Measurements from ENCODE around the gene KIRREL3.

KIRREL3 gene

DNA sequence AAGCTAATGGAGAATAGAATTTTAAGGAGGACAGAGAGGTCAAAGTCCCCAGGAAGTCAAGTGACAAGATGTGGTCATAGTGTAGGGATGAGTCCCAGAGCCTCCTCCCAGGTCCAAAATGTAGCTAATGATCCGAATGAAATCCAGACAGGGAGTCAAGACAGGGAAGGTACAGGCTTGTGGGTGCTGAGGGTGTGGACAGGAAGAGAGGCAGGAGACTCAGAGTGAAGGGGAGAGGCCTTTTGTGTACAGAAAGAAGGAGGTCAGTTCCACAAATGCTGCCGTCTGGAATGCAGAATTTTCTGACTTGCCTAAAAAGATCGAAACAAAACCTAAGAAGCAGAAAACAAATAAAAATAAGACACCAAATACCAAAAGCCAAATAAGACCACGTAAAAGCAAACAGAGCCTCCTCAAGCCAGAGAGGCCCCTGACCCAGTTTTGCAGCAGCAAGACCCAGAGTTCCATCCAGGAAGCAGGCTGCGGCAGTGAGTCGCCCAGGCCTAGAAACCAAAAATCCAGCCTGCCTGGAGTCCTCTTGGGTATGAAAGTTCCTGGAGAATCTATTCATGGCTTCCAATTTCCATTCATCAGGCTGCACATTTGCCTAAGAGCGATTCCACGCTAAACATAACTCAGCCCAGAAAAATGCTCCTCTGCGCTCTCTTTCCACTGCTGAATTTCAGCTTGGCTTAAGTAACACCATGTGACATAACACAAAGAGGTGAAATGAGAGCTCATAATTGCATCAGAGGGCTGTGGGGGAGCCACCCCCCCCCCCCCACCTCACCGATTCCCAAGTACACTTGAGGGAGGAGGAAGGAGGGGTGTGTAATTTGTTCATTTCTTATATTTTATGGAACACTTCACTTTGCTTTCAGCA is 71.2 kb downstream of the KIRREL3 start:
- TF ChIP-seq CTCF (IDR thresholded peaks at IDR 0.05; ENCODE audit: low read depth, low read length, missing control alignments) = no peak
- no peak overlapping the region for H3K4me3 ChIP-seq (ENCODE audit: low read depth, low read length)
- no peak for DNase-seq (ENCODE audit: low read depth)

GRCh38 chr11:126927623-126928022 is 72.9 kb downstream of the KIRREL3 start:
- no peak overlapping the region for H3K4me3 ChIP-seq (ENCODE audit: low read depth, low read length)
- DNase-seq (ENCODE audit: low read depth) = no peak

DNA sequence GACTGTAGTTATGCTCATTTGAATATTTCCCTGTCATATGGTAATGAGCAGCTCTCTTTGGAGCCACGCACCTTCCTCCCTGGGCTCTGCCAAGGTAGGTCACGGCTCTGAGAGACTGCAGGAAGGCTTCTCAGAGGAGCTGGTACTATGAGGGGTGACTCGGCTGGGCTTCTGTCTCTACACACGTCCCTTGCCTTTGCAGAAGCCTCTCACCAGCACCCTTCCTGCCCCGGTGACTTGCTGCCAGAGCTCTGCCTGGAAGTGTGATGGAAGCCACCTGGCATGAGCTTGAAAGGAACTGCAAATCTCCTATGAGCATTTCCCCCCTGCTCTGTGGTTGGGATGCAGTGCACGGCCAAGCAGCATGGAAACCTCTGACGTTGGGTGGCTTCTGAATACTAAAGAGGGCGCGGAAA is 74.2 kb downstream of the KIRREL3 start:
- no peak for DNase-seq (ENCODE audit: low read depth)
- H3K4me3 ChIP-seq (ENCODE audit: low read depth, low read length) = no peak overlapping the region
- no peak for TF ChIP-seq CTCF (IDR thresholded peaks at IDR 0.05; ENCODE audit: low read depth, low read length, missing control alignments)

More at GRCh38 chr11:126927623-126928022, 72.9 kb downstream of the KIRREL3 start:
- TF ChIP-seq CTCF (IDR thresholded peaks at IDR 0.05; ENCODE audit: low read depth, low read length, missing control alignments) = no peak

GRCh38 chr11:126925321-126926093 is 75.1 kb downstream of the KIRREL3 start:
- no peak overlapping the region for H3K4me3 ChIP-seq (ENCODE audit: low read depth, low read length)
- TF ChIP-seq CTCF (IDR thresholded peaks at IDR 0.05; ENCODE audit: low read depth, low read length, missing control alignments) = no peak
- no peak for DNase-seq (ENCODE audit: low read depth)

GRCh38 chr11:126924376-126925040 is 76.1 kb downstream of the KIRREL3 start:
- no peak for TF ChIP-seq CTCF (IDR thresholded peaks at IDR 0.05; ENCODE audit: low read depth, low read length, missing control alignments)
- no peak for DNase-seq (ENCODE audit: low read depth)
- H3K4me3 ChIP-seq (ENCODE audit: low read depth, low read length) = no peak overlapping the region

- no peak for TF ChIP-seq CTCF (IDR thresholded peaks at IDR 0.05; ENCODE audit: low read depth, low read length, missing control alignments)
- no peak overlapping the region for H3K4me3 ChIP-seq (ENCODE audit: low read depth, low read length)
- DNase-seq (ENCODE audit: low read depth) = no peak
Measured at GRCh38 chr11:126920833-126921232, 79.7 kb downstream of the KIRREL3 start.
